Stimulated activated CD8-positive, alpha-beta memory T cell treated with anti-CD3 and anti-CD28 coated beads, Interleukin-4, amount 100 ng/mL, for 48 hours (primary cell): ENCODE results near the gene SLIRP.
A peak's percentile ranks its signal among the peaks of the same experiment; 100 is the strongest.
"Not testable (repeated sequence)": the region's sequence is repeated elsewhere in the genome, so short reads cannot be mapped to it uniquely, and the experiment has no call there.

Experiments
- DNase-seq: peaks from one replicate; pipeline ENCODE4 v3.0.0-alpha.2; 2020

The SLIRP gene

DNA sequence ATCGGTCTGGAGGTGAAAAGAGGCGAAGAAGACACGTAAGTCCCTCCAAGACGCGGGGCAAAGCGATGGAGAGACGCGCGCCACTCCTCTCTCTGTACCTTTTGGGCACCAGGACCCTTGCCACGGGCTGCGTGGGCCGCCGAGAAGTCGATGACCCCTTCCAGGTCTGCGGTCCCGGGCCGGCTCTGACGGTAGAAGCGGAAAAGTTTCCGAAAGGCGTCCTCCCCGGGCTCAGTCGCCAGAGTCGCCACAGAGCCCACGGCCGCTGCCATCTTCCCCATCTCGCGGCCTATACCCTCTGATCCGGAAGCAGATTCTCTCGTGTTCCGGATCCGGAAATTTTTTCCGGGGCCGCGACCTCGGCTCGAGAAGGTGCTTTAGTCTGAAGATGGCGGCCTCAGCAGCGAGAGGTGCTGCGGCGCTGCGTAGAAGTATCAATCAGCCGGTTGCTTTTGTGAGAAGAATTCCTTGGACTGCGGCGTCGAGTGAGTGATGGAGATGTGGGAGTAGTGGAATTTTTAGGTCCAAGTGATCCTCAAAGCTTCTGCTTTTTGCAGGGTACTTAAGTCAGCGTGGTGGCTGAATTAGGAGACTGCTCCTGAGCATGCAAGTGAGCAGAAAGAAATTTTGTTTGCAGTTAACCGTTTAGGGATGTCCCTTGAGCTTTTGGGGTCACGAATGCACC, at the start of gene SLIRP, which contains the start of gene ALKBH1:
Gene SLIRP (plus strand): TSS at position 380 of the 685 bp plus-strand sequence. CDS start 9 bp downstream, at position 389.
Gene ALKBH1 (minus strand): TSS at position 300 of the 685 bp plus-strand sequence. CDS start 19 bp downstream, at position 281.
- DNase-seq = peak; percentile 89

DNA sequence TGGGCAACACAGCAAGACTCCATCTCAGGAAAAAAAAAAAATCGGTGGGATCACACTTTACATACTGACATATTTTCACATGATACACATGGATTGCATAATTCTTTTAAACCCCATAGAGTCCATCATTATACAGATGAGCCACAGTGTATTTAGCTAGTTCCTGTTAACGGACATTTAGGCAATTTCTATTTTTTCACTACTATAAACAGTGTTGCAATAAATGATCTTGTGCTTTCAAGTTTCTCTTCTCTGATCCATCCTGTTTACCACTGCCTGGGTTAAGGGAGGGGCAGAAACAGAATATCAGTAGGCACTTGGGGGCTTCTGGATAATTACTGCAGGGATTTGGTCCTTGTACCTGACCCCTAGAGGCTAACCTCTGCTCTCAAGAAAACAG, 48.1 kb upstream of the SLIRP start:
- DNase-seq = no peak

DNA sequence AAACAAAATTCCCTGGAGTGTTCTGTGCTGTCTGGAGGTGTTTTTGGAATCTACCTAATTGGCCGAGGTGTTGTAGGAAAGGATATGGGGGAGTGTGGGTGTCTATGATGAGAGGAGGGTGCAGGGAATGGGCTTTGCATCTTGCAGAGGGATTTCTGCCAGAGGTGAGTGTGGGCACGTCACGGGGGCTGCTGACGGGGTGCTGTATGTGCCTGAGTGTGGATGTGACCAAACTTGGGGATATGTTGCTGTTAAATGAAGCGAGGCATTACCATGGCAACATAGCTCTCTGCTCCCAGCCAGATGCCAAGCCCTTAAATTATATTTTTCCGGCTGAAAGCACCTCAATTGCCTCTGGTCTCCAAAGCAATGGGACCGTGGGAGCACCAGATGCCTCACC, 47.1 kb upstream of the SLIRP start:
- no peak for DNase-seq

GRCh38 chr14:77661562-77661961, 46.3 kb upstream of the SLIRP start:
- DNase-seq = not testable (repeated sequence)

- no peak for DNase-seq
These were observed 44.6 kb upstream of the SLIRP start for GRCh38 chr14:77663293-77663692.

- no peak for DNase-seq
These were observed 40.6 kb upstream of the SLIRP start for GRCh38 chr14:77667331-77667730.

- DNase-seq = no peak
These were observed 34.7 kb upstream of the SLIRP start for GRCh38 chr14:77673193-77673592.

- no peak for DNase-seq
These were observed 33.0 kb upstream of the SLIRP start for GRCh38 chr14:77674931-77675330.

DNA sequence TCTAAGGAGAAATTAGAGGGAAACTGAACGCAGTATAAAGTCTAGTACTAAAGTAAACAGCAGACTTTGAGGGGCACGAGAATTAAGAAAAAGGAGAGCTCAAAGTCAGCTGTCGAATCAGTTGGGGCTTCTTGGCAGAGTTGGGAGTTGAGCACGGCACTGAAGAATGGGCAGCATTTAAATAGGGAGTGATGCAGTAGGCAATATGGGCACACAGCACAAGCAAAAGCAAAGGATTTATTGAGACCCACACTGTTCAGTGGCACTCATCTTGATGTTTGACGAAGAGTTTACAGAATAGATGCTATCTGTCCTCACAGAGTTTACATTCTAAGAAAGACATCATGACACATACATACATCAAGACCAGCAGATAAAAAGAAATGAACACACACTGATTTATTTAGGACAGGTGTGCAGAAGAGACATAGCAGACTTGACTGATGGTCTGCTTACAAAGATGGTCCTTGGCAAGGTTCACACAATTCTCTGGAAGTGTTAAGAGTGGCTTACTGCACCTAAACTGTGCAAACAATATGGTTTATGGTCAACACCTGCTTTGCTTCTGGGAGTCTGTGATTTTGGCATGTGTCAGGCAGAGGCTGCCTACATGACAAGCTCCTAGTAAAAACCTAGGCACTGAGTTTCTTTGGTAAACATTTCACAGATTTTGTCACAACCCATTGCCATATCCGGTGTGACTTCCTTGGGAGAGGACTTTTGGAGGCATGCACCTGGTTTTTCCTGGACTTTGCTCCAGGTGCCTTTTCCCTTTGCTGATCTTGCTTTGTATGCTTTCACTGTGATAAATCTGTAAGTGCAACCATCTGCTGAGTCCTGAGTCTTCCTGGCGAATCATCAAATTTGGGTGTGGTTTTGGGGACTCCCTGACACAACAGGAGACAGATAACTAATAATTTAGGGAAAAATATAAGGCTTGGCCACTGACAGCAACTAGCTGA, 26.4 kb upstream of the SLIRP start:
- no peak for DNase-seq

DNA sequence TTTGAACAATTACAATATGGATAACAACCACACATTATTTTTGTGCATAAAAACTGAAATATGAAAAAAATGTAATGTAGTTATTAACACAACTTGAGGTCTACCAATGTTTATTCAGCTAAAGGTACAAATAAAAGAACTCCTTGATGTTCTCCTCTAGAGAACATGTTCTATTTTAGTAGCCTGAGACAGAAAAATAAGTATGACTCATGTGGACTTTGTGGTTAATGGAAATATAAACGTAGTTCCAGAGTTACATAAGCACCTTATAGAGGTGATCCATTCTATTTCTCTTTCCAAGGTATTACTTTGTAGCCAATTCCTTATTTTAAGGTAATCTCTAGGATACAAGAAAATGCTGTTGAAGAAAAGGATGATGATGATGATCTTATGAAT, 25.7 kb upstream of the SLIRP start:
- DNase-seq = no peak

GRCh38 chr14:77691259-77691658, 16.6 kb upstream of the SLIRP start:
- no peak for DNase-seq

- DNase-seq = no peak
These were observed 564 bp upstream of the SLIRP start for GRCh38 chr14:77707355-77707723.

- no peak for DNase-seq
These were observed 846 bp downstream of the SLIRP start for GRCh38 chr14:77708749-77709148.

DNA sequence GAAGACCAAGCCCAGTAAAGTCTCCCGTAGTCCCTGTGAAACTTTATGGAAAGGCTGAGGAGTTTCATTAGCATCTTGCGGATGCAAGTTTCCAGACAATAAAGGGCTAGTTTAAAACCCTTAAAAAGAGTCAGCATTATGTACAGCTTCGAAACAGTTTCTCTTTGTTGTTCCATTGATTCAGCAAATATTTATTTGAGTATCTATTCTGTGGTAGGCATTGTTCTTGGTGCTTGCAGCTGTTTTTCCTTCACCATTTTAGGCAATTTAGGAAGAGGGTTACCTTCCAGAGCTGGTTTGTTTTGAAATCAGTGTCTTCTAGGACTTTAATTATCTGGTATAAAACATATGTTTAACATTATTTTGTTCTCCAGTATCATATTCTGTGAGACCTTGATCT, 1.5 kb downstream of the SLIRP start:
- DNase-seq = no peak

- no peak for DNase-seq
These were observed 2.5 kb downstream of the SLIRP start for GRCh38 chr14:77710364-77710763.

DNA sequence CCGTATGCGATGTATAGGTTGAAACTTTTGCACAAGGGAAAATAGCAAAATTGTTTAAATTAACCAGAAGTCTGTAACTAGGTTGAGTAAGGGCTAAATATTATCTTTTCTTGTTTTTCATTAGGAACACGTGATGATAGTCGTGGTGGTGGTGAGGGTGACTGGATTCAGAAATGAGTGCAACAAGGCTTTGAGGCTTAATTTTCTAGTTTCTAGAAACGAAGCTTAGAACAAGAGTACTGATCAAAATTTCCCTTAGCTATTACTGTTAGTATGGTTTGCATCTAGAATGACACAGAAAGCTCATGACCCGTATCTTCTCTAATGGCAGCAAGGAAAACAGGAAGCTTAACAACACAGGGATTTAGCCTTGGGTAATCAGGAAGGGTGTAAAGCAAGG, 7.0 kb downstream of the SLIRP start:
- no peak for DNase-seq

DNA sequence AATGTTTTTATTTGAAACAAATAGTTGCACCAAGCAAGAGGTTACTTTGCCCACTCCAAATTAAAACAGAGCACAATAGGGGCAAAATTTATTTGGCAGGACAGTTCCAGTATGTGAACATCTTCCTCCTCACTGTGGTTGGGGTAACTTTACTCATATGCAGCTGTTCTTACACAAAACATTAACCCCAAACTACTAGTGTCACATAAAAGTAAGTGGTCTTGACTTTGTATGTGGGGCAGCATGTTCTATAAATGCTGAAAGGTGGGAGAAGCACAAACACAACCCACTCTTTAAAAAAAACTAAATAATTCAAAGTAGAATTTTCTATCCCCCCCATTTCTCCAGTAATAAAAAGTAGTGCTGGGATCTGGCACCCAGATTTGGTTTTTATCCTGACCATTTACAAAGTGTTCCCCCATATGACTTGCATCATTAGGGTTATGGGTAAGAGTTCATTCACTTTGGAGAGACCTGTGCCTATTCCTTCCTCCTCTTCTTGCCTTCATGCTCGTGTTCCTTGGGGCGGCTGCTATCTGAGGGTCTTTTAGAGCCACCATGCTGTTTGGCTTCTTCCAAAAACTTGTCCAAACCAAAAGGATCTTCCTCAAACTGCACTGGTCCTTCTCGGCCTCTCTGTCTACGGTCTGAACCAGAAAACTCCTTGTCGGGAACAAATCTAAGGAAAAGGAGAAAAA, 9.9 kb downstream of the SLIRP start:
- no peak for DNase-seq

DNA sequence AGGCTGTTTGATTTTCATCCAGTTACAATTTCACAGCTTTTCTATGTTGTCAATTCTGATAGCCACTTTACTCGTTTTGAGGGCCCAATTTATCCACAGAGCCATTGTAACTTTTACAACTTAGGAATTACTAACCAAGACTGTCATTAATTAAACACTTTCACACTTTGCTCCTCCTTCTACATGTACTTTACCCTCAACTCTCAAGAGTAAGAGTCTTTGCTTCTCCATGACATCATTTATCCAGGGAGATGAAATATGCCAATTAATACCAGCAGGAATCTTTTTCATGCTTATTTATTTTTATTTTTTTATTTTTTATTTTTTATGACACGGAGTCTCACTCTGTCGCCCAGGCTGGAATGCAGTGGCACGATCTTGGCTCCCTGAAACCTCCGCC, 13.5 kb downstream of the SLIRP start:
- DNase-seq = no peak

- no peak for DNase-seq
These were observed 14.4 kb downstream of the SLIRP start for GRCh38 chr14:77722301-77722700.

DNA sequence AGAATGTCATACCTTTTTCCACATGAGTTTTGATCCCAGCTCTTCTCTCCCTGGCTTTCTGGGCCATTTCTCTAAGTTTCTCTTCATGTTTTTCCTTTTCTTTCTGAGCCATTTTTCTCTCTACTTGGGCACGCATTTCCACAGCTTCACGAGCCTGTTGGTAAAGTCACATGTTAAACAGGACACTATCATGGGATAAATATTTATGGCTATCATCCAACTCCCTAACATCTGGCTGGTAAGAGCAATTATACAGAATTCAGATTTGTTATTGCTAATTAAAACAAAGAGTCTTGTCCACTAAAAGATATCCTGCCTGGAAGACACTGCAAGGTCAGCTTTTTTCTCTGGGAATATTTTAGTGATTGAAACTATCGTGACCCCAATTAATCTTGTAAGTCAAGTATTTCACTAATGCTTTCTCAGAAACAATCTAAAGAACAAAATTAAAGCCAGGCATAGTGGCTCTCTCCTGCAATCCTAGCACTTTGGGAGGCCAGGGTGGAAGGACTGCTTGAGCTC, 23.1 kb downstream of the SLIRP start:
- no peak for DNase-seq

DNA sequence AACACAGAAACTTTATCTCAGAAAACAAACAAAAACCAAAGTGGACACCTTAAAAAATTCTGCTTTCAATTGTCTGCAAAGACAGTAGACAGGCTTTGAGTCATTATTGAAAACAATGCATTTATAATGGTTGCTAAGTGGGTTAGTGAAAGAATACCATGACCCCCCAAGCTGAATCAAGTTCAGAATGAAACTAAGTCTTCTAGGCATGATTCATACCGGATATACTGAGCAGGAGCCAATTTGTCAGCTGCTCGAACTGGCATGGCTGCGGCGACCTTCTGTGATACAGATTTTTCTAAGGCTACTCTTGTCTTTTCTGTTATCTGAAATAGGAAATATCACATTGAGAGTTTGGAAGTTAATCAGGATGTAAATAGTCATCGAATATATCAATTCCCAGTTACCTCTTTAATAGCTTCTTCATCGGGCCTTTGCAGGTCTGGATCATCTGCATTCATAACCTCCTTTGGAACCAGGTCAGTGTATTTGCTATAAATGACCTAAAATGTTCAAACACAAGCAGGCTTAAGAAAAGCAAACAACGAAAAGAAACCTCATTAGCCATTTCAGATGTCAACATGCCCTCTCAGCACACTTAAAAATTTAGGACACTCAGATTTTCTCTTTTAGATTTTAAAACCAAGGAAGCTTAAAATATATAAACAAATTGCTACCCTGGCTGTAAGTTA, 30.8 kb downstream of the SLIRP start:
- DNase-seq = peak; percentile 52

GRCh38 chr14:77741438-77741837, 33.5 kb downstream of the SLIRP start:
- DNase-seq = no peak
